HUES64 (cell line): ENCODE results near the gene SLC25A31.

Source experiments
- H3K27ac ChIP-seq: 2 replicates; pipeline ENCODE4 v1.7.0; 2013; ENCODE audit warnings: low read depth, low read length, inconsistent platforms
- H3K27me3 ChIP-seq: 2 replicates; pipeline ENCODE4 v1.6.1; 2013; ENCODE audit warnings: mild to moderate bottlenecking, low read length; ENCODE audit not compliant: insufficient read depth
- H3K36me3 ChIP-seq: 2 replicates; pipeline ENCODE4 v1.6.1; 2013; ENCODE audit warnings: mild to moderate bottlenecking, low read length; ENCODE audit not compliant: insufficient read depth
- H3K4me1 ChIP-seq: 2 replicates; pipeline ENCODE4 v1.6.1; 2013; ENCODE audit warnings: mild to moderate bottlenecking, low read length, moderate library complexity; ENCODE audit not compliant: insufficient read depth
- H3K4me3 ChIP-seq: 2 replicates; pipeline ENCODE4 v1.5.1; 2013; ENCODE audit warnings: mild to moderate bottlenecking, low read length, moderate library complexity
- H3K9ac ChIP-seq: 2 replicates; pipeline ENCODE4 v1.6.1; 2013; ENCODE audit warnings: mild to moderate bottlenecking, low read depth, low read length
- H3K9me3 ChIP-seq: 2 replicates; pipeline ENCODE4 v1.6.1; 2013; ENCODE audit warnings: low read depth, low read length; ENCODE audit not compliant: insufficient read depth
- WGBS: fragments of 150-250, 120-280 bp; methylation state at CpG from one replicate; pipeline ENCODE4 v1.1.7; 2013; ENCODE audit warnings: missing lambda C conversion rate; 5-methylcytosine and 5-hydroxymethylcytosine counted together

Gene SLC25A31

GRCh38 chr4:127799711-127800110 lies 69.5 kb downstream of the SLC25A31 start:
- Histone ChIP-seq H3K36me3 (no peaks in the 10 kb centered on the region), H3K4me1 (no peaks in the 10 kb centered on the region), H3K27ac (no peak overlapping the region), H3K9me3 (no peaks in the 10 kb centered on the region), H3K9ac (no peak overlapping the region), H3K4me3 (no peak overlapping the region), H3K27me3 (no peaks in the 10 kb centered on the region)

- Histone ChIP-seq H3K4me1 (no peaks in the 10 kb centered on the region), H3K4me3 (no peak overlapping the region), H3K36me3 (no peaks in the 10 kb centered on the region), H3K9me3 (no peaks in the 10 kb centered on the region), H3K9ac (no peak overlapping the region), H3K27ac (no peak overlapping the region), H3K27me3 (no peaks in the 10 kb centered on the region)
- 92% methylated on average over 6 of the region's 6 CpGs for WGBS
Observed at GRCh38 chr4:127809173-127809800, 79.1 kb downstream of the SLC25A31 start.

DNA sequence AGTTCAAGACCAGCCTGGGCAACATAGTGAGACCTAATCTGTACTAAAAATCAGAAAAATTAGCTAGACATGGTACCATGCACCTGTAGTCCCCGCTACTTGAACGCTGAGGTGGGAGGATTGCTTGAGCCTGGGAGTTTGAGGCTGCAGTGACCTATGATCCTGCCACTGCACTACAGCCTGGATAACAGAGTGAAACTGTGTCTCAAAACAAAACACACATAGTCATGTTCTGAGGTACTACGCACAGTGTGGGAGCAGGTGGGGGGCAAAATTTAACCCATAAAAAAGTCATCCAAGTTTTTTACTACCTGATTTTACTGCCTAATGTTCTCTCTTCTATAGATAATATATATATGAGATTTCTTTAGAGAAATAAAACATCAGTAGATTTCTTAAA lies 80.4 kb downstream of the SLC25A31 start:
- no peak overlapping the region for H3K4me3 ChIP-seq
- no peak overlapping the region for H3K9ac ChIP-seq
- 97% methylated on average over 3 of the region's 3 CpGs for WGBS
- no peaks in the 10 kb centered on the region for H3K27me3 ChIP-seq
- H3K36me3 ChIP-seq, result no peaks in the 10 kb centered on the region
- no peaks in the 10 kb centered on the region for H3K9me3 ChIP-seq
- H3K27ac ChIP-seq, result no peak overlapping the region
- no peaks in the 10 kb centered on the region for H3K4me1 ChIP-seq

- Histone ChIP-seq H3K4me1 (no peaks in the 10 kb centered on the region), H3K4me3 (no peak overlapping the region), H3K36me3 (no peaks in the 10 kb centered on the region), H3K27me3 (no peaks in the 10 kb centered on the region), H3K27ac (no peak overlapping the region), H3K9me3 (no peaks in the 10 kb centered on the region), H3K9ac (no peak overlapping the region)
- 58% methylated on average over 2 of the region's 2 CpGs for WGBS
Observed at GRCh38 chr4:127822430-127822829, 92.2 kb downstream of the SLC25A31 start.
